NCI-H2107 treated with DMSO at 0.1 percent for 48 hours (cell line): ENCODE results near the gene ZC3H18.

Source experiments
- DNase-seq: peaks from one replicate; lab custom pipeline; 2025; ENCODE audit not compliant: unreplicated experiment; lab: John Stamatoyannopoulos, UW

Gene ZC3H18

GRCh38 chr16:88569985-88570690 lies at the start of gene ZC3H18:
Gene ZC3H18, plus strand, starts transcription at chr16:88570403. Its CDS starts 6,721 bp downstream, at chr16:88577124.
- peak; percentile 77 for DNase-seq

GRCh38 chr16:88521674-88522073 lies 48.5 kb upstream of the ZC3H18 start:
- no peak for DNase-seq

DNA sequence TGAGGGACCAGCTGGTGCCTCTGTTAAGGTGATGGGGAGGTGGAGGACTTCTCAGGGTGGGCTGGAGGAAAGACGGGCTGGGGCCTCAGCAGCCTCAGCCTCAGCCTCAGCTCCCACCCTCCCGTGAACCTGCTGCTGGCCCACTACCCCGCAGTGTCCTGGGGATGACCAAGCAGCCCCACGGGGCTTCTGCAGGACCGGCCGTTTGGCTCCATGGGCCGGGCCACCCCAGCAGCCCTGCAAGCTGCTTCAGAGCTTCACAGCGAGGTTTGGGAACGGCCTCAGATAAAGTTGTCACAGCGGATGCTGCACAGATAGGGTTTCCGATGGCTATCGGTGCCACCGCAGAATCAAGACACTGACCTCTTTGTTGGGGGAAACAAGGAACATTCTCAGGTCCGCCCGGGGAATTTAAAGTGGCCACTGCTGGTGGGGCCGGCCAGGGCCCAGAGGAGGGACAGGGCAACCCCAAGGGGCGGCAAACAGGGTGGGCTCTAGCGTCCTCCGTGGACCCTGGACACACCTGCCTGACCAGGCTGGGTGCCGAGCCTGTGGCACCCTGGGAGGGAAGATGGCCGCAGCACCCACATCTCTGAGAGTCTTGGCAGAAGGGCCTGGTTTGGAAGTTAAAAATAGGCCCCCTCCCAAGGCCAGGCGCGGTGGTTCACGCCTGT lies 47.8 kb upstream of the ZC3H18 start:
- no peak for DNase-seq

- no peak for DNase-seq
Observed at GRCh38 chr16:88523309-88524161, 46.7 kb upstream of the ZC3H18 start.

GRCh38 chr16:88524274-88524972 lies 45.8 kb upstream of the ZC3H18 start:
- no peak for DNase-seq

DNA sequence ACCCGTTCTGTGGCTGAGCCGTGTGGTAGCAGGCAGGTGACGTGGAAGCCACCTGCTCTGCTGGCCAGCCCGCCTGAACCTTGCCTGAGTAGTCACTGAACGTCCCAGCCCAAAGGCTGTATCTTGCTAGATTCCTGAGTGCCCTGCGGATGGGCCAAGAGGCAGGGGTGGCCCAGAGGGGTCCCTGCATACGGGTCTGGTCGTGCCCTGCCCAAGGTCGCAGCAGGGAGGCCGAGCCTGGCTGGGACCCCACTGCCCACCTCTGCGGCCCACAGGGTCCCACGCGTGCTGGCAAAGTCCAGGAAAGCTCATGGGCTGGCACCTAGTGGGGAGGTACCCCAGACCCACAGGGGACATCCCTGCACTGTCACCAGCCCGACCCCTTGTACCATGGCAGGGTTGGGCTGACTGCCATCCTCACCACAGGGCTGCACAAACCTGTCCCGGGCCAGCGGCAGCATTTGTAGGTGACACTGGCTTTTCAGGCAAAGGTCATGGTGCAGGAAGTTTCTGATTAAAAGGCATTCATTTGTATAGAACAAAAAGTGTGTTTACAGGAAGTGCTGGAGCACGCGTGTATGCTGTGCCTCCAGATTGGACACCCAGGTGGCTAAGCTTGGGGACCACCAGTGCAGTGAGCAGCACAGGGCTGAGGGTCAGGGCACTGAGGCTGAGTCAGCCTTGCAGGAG lies 45.1 kb upstream of the ZC3H18 start:
- DNase-seq, result no peak

- no peak for DNase-seq
Observed at GRCh38 chr16:88525663-88525990, 44.6 kb upstream of the ZC3H18 start.

DNA sequence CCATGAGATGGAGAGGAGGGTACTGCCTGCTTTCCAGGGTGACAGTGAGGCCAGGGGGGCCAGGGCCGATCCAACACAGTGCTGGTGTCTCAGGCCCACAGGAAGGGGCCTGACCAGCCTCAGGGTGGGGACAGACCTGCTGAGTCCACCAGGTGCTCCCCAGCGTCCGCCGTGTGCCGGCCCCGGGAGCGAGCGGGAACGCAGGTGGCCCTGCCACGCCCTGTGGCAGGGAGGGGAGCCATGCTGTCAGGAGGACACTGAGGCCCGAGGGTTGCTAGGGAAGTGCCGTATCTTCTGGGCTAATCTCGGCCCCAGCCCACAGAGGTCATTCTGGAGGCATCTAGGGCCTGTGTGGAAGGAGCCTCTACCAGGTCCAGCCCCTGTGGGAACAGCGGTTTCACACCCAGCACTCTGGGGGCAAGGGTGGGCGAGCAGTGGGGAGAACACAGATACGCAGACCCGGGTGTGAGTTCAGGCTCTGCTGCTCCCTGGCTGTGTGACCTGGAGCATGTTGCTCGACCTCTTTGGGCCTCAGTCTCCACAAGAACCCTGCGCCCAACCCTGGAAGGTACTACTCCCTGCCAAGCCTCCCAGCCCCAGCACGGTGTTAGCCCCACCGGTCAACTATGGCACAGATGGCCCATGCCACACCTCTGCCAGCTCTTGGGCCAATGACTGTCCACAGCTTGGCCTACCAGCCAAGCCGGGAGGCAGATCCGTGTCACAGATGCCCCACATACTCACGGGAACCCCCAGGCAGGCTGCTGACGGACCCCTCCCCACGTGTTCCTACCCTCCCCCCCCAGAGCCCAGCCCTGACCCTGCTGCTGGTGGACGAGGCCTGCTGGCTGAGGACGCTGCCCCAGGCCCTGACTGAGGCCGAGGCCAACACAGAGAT lies 43.9 kb upstream of the ZC3H18 start:
- DNase-seq, result no peak

- no peak for DNase-seq
Observed at GRCh38 chr16:88526906-88527185, 43.4 kb upstream of the ZC3H18 start.

DNA sequence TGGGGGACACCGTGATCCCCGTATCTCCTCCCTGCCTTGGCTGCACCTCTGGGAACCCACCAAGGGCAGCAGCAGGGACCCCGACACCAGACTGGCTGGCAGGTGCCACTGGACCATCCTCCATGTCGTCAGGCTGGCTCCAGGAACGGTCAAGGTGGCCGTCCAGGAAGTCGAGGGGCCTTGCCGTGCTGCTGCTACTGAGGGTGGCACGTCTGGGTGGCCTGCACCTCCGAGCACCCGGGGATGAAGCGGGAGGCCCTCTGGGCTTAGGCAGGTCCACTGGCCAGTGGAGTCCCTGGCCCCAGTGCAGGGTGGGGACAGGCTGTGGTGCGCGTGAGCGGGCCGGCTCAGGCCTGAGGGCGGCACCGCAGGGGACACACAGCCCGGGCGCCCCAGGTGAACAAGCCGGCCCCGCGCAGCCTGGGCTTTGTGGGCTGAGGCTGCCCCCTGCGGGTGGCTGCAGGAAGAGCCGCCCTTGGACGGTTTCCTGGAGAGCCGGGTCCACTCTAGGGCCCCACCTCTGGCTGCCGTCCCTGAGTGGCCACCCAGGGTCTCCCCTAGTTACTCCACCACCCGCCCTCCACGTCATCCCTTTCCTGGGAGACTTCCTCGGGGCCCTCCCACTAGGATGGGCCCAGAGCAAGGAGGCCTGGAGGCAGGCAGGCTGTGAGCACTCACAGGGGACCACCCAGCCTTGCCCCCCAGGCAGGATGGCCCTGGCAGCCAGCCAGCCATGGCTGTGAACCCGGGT lies 42.8 kb upstream of the ZC3H18 start:
- DNase-seq, result no peak

- no peak for DNase-seq
Observed at GRCh38 chr16:88527937-88528743, 42.1 kb upstream of the ZC3H18 start.

- DNase-seq, result no peak
Observed at GRCh38 chr16:88528902-88529318, 41.3 kb upstream of the ZC3H18 start.

DNA sequence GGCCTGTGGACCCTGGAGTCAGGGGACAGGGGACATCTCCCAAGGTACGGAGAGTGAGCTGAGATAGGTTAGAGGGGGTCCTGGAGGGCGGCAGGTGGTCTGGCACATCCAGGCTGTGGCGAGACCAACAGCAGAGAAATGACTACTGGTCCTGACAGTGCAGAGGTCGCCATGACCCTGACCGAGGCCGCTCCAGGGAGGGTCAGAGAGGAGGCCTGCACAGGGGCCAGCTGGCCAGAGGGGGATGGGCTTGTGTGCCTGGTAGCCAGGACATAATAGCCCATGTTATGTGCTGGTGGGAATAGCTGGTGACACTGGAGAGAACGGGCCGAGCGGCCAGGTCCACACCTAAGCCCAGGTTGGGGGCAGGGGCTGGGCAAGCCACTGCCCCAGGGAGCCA lies 40.6 kb upstream of the ZC3H18 start:
- DNase-seq, result no peak

GRCh38 chr16:88530051-88530857 lies 39.9 kb upstream of the ZC3H18 start:
- DNase-seq, result no peak

- DNase-seq, result no peak
Observed at GRCh38 chr16:88530858-88531203, 39.4 kb upstream of the ZC3H18 start.

DNA sequence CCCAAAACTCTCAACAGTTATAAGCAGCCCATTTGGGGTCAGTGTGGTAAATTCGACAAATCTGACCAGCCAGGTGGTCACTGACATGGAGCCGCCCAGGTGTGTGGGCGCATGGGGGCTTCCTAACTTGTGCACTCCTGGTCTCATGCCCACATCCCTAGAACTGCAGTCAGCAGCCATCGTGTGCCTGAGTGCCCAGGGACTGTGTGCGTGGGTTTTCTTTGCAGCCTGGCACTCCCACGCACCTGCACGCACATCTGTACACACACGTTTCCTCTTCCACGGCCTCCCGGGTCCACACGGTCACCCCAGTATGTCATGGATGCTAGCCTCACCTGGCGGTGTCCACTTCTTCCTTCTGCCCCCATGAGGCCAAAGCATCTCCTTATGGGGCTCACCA lies 38.9 kb upstream of the ZC3H18 start:
- no peak for DNase-seq

GRCh38 chr16:88531931-88532433 lies 38.2 kb upstream of the ZC3H18 start:
- DNase-seq, result no peak
